ENCODE results near the gene DYNLT2B.
"Not testable (repeated sequence)": the region's sequence is repeated elsewhere in the genome, so short reads cannot be mapped to it uniquely, and the experiment has no call there.

The DYNLT2B gene

DNA sequence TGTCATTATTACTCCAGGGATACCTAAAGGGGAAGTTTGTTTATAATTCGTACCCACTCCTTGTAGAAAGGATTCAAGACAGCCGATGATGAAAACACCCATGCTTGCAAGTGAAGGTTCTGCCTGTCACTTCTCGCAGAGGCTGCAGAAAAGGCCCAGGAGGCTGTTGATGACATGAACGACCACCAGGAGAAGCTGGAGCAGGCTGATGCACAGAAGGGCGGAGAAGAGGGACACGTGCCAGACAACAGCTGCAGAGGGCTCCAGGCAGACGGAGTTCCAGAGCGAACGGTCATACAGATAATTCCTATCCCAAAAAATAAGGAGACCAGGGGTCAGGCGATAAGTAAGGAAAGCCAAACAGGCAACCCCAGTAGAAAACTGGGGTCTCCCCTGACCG, 5.7 kb upstream of the DYNLT2B start:
- no peak for DNase-seq (ENCODE audit: low spot score)

DNA sequence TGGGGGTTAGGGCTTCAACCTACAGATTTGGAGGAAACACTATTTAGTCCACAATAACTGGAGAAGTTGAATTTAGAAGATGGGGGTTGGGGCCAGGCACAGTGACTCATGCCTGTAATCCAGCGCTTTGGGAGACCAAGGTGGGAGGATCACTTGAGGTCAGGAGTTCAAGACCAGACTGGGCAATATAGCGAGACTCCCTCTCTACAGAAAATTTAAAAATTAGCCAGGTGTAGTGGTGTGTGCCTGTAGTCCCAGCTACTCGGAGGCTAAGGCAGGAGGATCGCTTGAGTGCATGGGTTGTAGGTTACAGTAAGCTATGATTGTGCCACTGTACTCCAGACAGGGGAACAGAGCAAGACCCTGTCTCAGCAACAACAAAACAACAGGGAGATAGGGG, 5.0 kb upstream of the DYNLT2B start:
- no peak for DNase-seq (ENCODE audit: low spot score)

DNA sequence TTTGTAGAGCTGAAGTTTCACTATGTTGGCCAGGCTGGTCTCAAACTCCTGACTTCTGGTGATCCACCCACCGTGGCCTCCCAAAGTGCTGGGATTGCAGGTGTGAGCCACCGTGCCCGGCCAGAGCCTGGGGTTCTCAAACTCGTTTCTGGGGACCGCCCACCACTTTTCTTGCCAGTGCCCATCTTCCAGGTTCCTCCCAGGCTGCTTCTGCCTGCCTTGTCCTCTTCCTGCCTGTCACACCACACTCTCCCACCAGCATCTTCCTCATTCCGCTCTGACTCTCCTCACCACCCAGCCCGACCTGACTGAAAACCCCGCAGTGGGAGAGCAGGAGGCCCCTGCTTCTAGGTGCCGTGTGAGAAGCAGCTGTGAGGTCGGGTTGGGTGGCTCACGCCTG, 3.1 kb upstream of the DYNLT2B start:
- no peak for DNase-seq (ENCODE audit: low spot score)

DNA sequence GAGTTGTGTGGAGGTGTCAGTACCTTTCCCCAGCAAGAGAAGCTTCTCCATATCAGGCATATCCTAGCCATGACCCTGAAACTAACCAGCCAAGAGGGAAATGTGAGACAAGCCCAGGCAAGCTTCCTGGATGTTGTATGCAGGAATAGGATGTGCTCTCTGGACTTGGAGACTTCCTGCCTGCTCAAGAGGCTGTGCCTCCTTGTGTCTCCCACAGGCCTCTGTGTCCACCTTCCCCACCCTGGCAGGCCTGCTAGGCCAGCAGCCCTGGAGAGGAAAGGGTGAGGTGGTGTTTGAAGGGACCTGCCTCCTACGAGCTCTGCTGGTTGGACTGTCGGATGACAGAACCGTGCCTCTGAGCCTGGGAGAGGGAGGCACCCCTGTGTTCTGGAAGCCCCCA, 2.1 kb upstream of the DYNLT2B start:
- DNase-seq (ENCODE audit: low spot score): no peak

DNA sequence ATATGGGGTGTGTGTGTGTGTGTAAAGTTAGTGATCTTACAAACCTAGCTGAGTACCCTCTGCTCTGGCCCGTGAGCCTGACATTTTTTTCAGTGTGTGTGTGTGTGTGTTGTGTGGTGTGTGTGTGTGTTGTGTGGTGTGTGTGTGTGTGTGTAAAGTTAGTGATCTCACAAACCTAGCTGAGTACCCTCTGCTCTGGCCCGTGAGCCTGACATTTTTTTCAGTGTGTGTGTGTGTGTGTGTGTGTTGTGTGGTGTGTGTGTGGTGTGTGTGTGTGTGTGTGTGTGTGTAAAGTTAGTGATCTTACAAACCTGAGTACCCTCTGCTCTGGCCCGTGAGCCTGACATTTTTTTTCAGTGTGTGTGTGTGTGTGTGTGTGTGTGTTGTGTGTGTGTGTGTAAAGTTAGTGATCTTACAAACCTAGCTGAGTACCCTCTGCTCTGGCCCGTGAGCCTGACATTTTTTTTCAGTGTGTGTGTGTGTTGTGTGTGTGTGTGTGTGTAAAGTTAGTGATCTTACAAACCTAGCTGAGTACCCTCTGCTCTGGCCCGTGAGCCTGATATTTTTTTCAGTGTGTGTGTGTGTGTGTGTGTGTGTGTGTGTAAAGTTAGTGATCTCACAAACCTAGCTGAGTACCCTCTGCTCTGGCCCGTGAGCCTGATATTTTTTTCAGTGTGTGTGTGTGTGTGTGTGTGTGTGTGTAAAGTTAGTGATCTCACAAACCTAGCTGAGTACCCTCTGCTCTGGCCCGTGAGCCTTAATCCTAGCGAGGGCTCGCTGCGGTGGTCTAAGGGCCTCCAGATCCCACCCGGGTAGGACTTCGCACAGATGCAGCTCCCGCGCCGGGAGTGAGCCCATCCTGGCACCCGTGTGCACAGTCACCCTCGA, 997 bp downstream of the DYNLT2B start:
- not testable (repeated sequence) for DNase-seq (ENCODE audit: low spot score)

DNA sequence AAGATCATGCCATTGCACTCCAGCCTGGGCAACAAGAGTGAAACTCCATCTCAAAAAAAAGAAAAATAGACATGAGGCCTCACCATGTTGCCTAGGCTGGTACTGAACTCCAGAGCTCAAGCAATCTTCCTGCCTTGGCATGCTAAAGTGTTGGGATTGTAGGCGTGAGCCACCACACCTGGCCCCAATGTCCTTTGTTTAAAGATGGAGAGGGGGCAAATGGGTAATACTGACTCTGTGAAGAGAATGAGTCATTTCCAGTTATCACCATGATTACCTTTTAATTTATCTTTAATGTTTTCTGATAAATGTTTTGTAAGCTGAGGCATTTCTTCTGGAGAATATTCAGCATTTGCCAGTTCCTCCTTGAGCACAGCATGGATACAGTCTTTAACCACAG, 2.2 kb downstream of the DYNLT2B start:
- DNase-seq (ENCODE audit: low spot score): no peak

DNA sequence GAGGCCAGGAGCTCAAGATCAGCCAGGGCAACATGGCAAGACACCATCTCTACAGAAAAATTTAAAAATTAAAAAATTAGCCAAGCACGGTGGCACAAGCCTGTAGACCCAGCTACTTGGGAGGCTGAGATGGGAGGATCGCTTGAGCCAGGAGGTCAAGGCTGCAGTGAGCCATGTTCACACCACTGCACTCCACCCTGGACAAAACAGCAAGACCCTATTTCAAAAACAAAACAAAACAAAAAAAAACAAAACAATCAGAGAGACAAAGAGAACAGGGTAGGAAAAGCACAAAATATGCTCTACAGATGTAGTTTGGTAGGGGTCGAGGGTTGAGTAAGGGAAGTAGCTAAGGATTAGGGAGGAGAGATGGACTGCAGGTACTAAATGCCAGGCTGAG, 3.4 kb downstream of the DYNLT2B start:
- no peak for DNase-seq (ENCODE audit: low spot score)

DNA sequence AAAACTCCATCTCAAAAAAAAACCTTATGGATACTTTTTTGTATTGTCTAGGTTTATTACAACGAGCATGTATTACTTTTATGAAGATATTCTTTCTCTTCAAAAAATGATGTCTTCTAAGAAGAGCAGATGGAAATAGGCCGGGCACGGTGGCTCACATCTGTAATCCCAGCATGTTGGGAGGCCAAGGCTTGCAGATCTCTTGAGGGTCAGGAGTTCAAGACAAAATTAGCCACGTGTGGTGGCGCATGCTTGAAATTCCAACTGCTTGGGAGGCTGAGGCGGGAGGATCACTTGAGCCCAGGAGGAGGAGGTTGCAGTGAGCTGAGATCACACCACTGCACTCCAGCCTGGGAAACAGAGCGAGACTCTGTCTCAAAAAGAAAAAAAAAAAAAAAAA, 4.0 kb downstream of the DYNLT2B start:
- DNase-seq (ENCODE audit: low spot score): not testable (repeated sequence)

DNA sequence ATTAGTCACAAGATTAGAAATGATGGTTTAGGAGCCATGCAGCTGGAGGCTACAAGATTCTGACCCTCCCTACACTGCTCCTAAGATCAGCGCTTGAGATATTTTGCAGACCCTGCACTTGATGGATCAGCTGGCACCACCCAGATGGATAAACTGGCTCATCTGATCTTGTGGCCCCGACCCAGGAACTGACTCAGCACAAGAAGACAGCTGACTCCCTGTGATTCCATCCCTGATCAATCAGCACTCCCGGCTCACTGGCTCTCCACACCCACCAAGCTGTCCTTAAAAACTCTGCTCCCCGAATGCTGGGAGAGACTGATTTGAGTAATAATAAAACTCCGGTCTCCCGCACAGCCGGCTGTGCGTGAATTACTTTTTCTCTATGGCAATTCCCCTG, 15.1 kb downstream of the DYNLT2B start:
- not testable (repeated sequence) for DNase-seq (ENCODE audit: low spot score)

DNA sequence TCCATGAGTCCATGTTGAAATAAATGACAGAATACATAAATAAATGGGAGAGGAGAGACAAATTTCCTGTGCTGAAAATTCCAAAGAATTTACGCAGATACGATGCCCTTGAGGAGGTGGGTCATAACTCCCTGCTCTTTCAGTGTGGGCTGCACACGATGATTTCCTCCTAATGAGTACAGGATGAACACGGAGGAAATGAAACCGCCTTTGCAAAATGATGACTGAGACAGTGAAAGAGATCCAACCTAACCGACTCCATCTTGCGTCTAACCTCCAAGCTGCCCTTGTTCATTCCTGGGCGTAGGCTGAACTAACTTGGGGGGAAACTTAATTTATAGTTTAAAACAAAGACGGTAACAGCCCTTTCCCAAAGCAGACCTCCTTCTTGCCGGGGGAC, 15.5 kb downstream of the DYNLT2B start:
- DNase-seq (ENCODE audit: low spot score): not testable (repeated sequence)

DNA sequence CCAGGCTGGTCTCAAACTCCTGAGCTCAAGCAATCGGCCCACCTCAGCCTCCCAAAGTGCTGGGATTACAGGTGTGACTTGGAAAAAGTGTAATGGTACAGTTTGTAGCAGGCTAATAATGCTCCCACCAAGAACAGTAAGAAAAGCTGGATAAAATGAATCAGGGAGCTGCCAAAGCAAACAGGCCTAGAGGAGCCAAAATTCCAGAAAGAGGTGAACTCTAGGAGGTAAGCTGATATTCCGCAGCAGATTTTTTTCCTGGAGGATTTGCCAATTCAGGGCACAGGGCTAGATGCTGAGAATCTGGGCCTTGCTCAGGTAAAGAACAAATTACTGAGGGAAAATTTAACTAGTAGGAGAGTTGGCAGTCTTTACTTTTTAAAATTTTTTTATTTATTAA, 19.5 kb downstream of the DYNLT2B start:
- DNase-seq (ENCODE audit: low spot score): no peak

DNA sequence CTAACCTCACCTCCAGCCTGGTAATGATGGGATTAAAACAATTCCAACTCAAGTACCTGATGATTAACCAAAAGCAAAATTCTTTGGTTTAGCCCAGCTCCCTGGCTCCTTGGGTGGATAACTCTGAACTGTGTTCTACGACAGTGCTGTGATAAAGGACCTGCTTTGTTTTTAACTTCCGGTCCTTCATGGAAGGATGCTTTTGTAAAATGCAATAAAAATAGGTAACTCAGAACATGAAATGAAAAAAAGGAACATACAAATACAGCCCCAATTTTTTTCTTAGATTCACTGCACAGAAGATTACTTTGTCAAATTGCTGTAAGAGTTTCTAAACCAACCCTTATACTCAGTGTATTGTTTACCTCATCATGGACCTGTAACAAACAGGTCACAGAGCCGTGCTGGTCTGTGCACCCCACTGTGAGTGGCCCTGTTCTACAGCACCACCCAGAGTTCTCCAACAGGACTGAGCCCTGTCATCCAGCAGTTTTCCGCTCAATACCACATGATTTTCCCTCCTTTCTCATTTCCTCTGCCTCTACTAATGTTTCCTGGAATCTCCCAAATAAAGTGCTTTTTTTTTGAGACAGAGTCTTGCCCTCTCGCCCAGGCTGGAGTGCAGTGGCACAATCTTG, 25.6 kb downstream of the DYNLT2B start:
- DNase-seq (ENCODE audit: low spot score): no peak

DNA sequence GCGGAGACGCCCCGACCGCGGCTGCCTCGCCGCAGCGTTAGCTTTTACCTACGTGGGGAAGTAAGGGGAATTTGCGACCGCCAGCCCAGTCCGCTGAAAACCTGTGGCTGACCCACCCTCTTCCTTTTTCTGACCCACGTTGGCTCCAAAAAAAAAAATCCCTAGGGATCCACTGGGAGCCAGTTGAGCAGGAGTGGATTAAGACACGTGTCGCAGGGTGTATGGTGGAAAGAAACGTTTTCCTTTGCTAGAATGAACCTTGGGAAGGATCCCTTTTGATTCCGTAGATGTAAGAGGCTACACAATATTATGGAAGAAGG, 29.9 kb downstream of the DYNLT2B start:
- DNase-seq (ENCODE audit: low spot score): no peak

DNA sequence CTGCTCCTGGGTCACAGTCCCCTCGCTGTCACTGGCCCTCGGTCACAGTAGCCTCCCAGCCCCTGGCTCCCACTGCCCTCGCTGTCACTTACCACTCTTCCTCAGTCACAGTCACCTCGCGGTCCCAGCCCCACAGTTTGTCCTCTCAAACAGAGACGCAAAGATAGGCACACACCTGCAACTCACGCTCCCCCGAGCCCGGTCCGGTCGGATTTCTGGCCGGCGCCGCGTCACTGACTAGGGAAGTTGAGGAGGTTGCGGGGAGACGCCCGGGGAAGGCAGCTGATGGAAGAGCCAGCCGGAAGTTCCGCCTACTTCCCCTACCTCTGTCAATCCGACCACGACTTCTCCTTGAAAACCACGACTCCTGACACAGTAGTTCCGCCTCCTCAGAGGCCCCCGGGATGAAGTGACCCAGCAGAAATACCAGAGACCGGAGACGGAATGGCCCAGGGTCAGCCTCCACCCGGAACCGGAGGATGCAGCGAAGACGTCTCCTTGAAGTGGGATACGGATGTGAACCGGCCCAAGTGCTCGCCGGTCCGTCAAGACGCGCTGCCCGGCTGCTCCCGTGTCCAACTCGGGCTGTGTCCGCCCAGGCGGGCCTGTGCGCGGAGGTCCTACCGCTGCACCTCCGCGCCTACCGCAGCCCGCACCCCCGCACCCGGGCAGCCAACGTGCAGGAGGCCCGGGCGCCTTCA, 30.4 kb downstream of the DYNLT2B start, which contains the start of gene PCYT1A:
Gene PCYT1A (minus strand): TSS at position 287 of the 701 bp plus-strand sequence. CDS start 17,195 bp downstream, outside the sequence.
- peak; percentile 91 for DNase-seq (ENCODE audit: low spot score)

DNA sequence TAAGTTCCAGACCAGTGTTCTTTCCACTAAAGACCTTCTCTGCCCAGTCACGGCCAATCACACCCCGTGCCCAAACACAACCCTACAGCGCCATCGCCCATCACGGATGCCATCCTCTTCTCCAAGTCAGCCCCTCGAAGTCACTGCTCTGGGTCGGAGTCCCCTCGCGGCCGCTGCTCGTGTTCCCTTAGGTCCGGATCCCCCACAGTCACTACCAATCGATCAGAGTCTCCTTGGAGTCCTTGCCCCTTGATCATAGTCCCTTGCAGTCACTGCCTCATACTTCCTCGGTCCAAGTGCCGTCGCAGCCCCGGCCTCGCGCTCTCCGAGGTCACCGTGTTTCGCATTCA, 31.0 kb downstream of the DYNLT2B start:
- DNase-seq (ENCODE audit: low spot score): peak; percentile 35

DNA sequence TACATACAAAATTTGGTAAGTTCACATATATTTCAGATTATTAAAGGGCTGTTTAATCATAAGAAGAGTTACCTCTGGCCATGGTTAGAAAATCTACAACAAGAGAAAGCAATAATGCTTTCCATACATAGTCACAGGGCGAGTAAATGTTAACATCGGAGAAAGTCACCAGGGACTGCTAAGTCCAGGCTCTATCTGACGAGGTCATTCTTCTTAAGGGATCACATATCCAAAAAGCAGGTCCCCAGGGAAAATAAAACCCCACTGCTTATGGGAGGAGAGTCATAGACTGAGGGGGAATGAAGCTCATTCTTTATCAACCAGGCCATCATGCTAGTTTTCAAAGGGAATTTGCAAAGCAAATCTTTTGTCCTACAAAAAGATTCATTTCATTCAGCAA, 33.6 kb downstream of the DYNLT2B start:
- no peak for DNase-seq (ENCODE audit: low spot score)

DNA sequence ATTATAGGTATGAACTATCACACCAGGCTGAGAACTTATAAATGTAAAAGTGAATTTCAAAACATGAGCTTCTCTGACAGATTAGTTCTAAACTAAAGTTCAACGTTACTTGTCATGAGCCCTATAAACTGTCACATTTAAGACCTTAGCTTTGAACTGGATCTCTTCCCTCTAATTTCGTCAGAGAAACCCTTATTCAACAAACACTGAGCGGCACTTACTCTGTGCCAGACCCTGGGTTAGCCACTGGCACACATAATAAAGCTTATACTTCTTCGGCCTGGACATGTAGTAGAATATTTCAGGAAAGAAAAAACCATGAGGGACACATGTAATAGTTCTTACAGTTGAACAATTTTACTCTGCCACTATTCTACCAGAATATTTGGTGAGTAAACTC, 36.1 kb downstream of the DYNLT2B start:
- no peak for DNase-seq (ENCODE audit: low spot score)

DNA sequence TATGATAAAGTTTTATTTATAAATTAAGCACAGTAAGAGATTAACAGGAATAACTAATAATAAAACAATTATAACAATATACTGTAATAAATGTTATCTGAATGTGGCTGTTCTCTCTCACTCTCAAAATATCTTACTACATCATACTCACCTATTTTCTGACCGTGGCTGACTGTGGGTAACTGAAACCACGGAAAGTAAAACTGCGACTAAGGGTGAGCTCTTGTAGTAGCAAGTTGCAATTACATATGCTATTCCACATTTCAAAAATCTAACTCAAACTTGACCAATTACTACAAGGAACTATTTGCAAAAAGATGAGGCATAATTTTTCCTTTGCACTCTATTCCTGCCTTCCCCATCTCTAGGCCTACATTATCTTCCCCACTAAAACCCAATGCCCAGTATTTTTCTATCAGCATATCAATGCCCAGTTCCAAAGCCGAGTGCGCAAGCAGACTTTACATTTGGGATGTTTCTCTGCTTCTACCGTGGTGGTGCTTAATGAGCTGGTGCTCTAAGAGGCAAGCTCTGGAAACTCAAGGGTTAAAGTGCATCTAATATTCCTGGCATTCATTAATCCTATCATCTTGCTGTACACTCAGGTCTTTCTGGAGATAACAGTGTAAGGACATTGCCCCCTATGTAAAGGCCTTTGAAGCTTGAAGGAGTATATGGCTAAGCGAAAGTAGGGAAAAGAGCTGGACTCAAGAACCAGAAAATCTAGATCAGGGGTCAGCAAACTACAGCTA, 37.2 kb downstream of the DYNLT2B start:
- peak; percentile 72 for DNase-seq (ENCODE audit: low spot score)

DNA sequence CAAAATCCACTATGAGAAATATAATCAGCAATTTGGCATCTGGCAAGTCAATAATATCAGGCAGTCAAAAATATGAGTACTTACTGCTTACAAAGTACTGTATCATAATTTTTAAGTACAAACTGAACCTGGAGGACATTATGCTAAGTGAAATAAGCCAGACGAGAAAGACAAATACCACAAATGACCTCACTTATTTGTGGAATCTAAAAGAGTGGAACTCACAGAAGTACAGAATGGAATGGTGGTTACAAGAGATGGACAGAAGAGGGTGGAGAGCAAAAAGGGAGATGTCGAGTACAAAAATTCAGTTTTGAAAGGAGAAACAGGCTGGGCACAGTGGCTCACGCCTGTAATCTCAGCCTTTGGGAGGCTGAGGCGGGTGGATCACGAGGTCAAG, 42.9 kb downstream of the DYNLT2B start:
- DNase-seq (ENCODE audit: low spot score): no peak

DNA sequence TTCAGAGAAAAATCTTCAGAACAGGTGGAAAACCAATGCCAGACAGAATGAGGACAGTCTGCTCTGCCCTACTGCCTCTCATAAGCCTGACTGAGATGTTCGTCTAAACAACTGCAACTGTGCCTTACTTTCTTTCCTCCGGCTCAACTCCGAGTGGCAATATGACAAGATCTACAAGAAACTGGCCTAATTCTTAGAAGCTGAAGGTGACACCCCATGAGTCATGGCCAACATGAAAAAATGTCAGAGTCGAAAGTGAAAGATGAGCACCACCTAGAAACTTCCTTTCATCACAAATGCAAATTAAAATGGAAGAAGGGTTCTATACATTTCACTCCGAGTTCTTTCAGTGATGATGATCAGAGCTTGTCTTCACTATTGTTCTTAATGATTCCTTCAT, 43.5 kb downstream of the DYNLT2B start:
- peak; percentile 94 for DNase-seq (ENCODE audit: low spot score)

DNA sequence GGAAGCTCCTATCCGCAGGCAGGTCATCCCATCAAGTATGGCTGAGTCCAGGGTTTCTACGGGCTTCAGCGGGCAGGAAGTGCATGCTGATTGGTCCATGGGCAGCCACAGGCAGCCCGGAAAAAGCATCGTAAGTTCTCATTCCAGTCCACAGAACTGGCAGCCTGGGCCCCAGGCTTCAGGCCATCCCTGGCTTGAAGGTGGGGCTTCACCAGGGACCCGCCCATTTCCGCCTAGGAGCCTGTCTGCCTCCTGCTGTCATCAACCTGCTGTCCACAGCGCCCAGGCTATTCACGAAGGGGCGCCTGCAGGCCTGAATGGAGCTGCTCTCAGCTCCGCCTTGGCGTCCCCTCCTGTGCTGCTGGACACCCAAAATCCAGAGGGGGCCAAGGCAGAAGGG, 44.4 kb downstream of the DYNLT2B start:
- peak; percentile 25 for DNase-seq (ENCODE audit: low spot score)

DNA sequence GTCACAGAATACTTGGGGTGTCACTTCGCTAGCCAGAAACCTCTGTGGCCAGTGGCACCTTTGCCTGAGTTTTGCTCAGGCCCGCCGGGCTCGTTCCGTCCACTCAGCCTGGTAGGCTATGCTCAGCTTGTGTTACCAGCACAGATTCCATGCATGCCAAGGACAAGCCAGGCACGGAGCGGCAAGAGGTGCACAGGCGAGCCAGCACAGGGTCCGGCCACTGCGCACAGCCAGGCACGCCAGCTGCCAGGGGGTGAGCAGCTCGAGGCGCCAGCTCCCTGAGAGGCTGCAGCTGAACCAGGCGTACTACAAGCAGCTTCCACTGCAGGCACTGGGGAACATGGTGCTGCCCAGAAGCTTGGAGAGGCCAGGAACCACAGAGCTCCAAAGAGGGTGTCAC, 45.2 kb downstream of the DYNLT2B start:
- no peak for DNase-seq (ENCODE audit: low spot score)

All from activated CD4-positive, alpha-beta T cell treated with anti-CD3 and anti-CD28 coated beads, Interleukin-2, Interleukin-4, amounts not matched to agents 100 ng/mL and 50 ng/mL, durations not matched to agents 16 hours and 8 hours (primary cell).